HepG2 (cell line): ENCODE data around the gene CCDC85C. TPM values are rescaled to one million over a fixed set of nuclear protein-coding genes. Genes with fewer than 3 reads are reported as not detected.

Experiments used
- ATAC-seq: fragments of 200-7000 bp; cut with Tn5 transposase; 3 replicates; pipeline ENCODE4 v1.9.1; 2020; ENCODE audit warnings: mild to moderate bottlenecking, moderate library complexity
- BruUV-seq: library from RNA; stranded (reverse); fragments of 400-500 nt; replicated peaks from 2 replicates; lab custom pipeline; 2021; lab: Mats Ljungman, UMichigan
- CTCF ChIA-PET: fragments of 300-600 bp; formaldehyde crosslinking; extraction: SDS; loops from one replicate; lab custom pipeline; 2021; ENCODE audit warnings: low total read pairs, inconsistent platforms, low intra/inter-chr PET ratio; lab: Yijun Ruan, JAX
- POLR2A ChIA-PET: fragments of 350-600 bp; sonication (Branson Sonifier 250); formaldehyde crosslinking; loops from one replicate; lab custom pipeline; 2020; ENCODE audit warnings: antibody characterized with exemption, inconsistent platforms; lab: Yijun Ruan, JAX
- DNase-seq: peaks from one replicate; pipeline ENCODE4 v3.0.0-alpha.2; 2015; ENCODE audit warnings: low spot score
- FAIRE-seq: peaks from 3 replicates; lab custom pipeline; 2011; peaks lifted over from hg19 to GRCh38; lab: Jason Lieb, UNC
- H2AFZ ChIP-seq: one replicate; pipeline ENCODE4 v1.6.1; 2011; ENCODE audit warnings: low read length, inconsistent platforms
- H3K27ac ChIP-seq: fragments of 300-600 bp; 3 replicates; pipeline ENCODE4 v1.8.0; 2011; ENCODE audit warnings: mixed run types, mild to moderate bottlenecking, mixed read lengths, low read length, inconsistent platforms; ENCODE audit not compliant: insufficient read depth; ENCODE audit errors: extremely low read length
- H3K27me3 ChIP-seq, 2 experiments: fragments of 200-600 bp in 1 of 2; 2 replicates in 1 of 2; 3 replicates in 1 of 2; pipeline versions ENCODE4 v1.6.0 to v1.8.0; 2011; ENCODE audit warnings: low read length in 2 of 2, mild to moderate bottlenecking in 2 of 2, moderate library complexity in 2 of 2, inconsistent platforms in 1 of 2; ENCODE audit not compliant: insufficient read depth in 2 of 2, control insufficient read depth in 1 of 2
- H3K36me3 ChIP-seq, 2 experiments: fragments of 200-600 bp in 1 of 2; replicated peaks in 1 of 2; 2 replicates in 1 of 2; 3 replicates in 1 of 2; pipeline versions ENCODE4 v1.5.1 to v1.8.0; 2011; ENCODE audit warnings: low read length in 2 of 2, inconsistent platforms in 1 of 2; ENCODE audit not compliant: insufficient read depth in 2 of 2, control insufficient read depth in 1 of 2
- H3K4me1 ChIP-seq: 2 replicates; pipeline ENCODE4 v1.5.1; 2012; ENCODE audit warnings: low read length, inconsistent platforms; ENCODE audit not compliant: insufficient read depth
- H3K4me2 ChIP-seq: 2 replicates; pipeline ENCODE4 v1.6.0; 2011; ENCODE audit warnings: low read depth, low read length, inconsistent platforms
- H3K4me3 ChIP-seq, 3 experiments: fragments of 200-600 bp in 1 of 3; sonication (generic), shearing (Covaris generic) in 1 of 3; replicated peaks in 1 of 3; 2 replicates each; pipeline ENCODE4 v1.5.1; 2011 to 2016; ENCODE audit warnings: low read length in 3 of 3, inconsistent platforms in 2 of 3, low read depth in 2 of 3, mild to moderate bottlenecking in 2 of 3, control low read depth in 1 of 3, mixed read lengths in 1 of 3; ENCODE audit not compliant: insufficient read depth in 1 of 3
- H3K79me2 ChIP-seq: one replicate; pipeline ENCODE4 v1.6.1; 2011; ENCODE audit warnings: low read length, inconsistent platforms; ENCODE audit not compliant: insufficient read depth
- H3K9ac ChIP-seq: 2 replicates; pipeline ENCODE4 v1.6.0; 2011; ENCODE audit warnings: mild to moderate bottlenecking, low read depth, low read length, inconsistent platforms; ENCODE audit not compliant: insufficient read depth
- H3K9me3 ChIP-seq: 2 replicates; pipeline ENCODE4 v1.5.1; 2012; ENCODE audit warnings: mild to moderate bottlenecking, low read length
- H4K20me1 ChIP-seq: 2 replicates; pipeline ENCODE4 v1.6.0; 2011; ENCODE audit warnings: inconsistent platforms, mild to moderate bottlenecking, low read length, moderate library complexity; ENCODE audit not compliant: insufficient read depth
- GATAD2A ChIP-seq: IDR thresholded peaks from 2 replicates; pipeline ENCODE4 v1.6.1; 2016
- MAFF ChIP-seq: IDR thresholded peaks from 2 replicates; pipeline ENCODE4 v1.6.1; 2011; ENCODE audit warnings: low read depth, low read length, improper control_type of control experiment
- MAFK ChIP-seq, 2 experiments: IDR thresholded peaks in 1 of 2; conservative IDR thresholded peaks in 1 of 2; 2 replicates each; pipeline ENCODE4 v1.6.1; 2011; ENCODE audit warnings: improper control_type of control experiment in 2 of 2, low read length in 2 of 2
- SP140L ChIP-seq: sonication (generic); formaldehyde crosslinking; IDR thresholded peaks from 2 replicates; pipeline ENCODE4 v1.4.0; 2020; ENCODE audit warnings: missing genetic modification reagents, borderline replicate concordance
- ZNF253 ChIP-seq: sonication (generic); formaldehyde crosslinking; IDR thresholded peaks from 2 replicates; pipeline ENCODE4 v1.8.0; 2022; ENCODE audit warnings: mild to moderate bottlenecking, missing genetic modification reagents, borderline replicate concordance
- ZNF446 ChIP-seq: sonication (generic); formaldehyde crosslinking; IDR thresholded peaks from 2 replicates; pipeline ENCODE4 v1.5.0; 2020; ENCODE audit warnings: mild to moderate bottlenecking, missing genetic modification reagents
- WGBS: methylation state at CpG from one replicate; pipeline ENCODE4 v1.1.6; 2017; ENCODE audit warnings: low lambda C conversion rate; 5-methylcytosine and 5-hydroxymethylcytosine counted together
- in situ Hi-C: cut with HindIII; loops from 2 replicates; pipeline ENCODE4 v1.10.0; 2017; ENCODE audit warnings: low pct_unique_long_range_greater_than_20kb; ENCODE audit not compliant: extremely low pct_ligation_motif_present
- intact Hi-C: fragments of 100-400 bp; cut with micrococcal nuclease; formaldehyde crosslinking; loops from one replicate; pipeline ENCODE4 v1.10.0; 2022; ENCODE audit not compliant: unreplicated experiment
- polyA plus RNA-seq, 8 experiments: library from polyadenylated mRNA; depleted of rRNA in 3 of 8; stranded (reverse) in 7 of 8; unstranded in 1 of 8; fragments of >200 nt; fragmentation: Illumina TruSeq in 4 of 8; extraction: Trizol in 4 of 8; gene quantifications; 2 replicates each; pipeline versions ENCODE4 v1.2.1 to v1.2.3, GENCODE V29; 2011 to 2016; ENCODE audit warnings: low read depth in 4 of 8, missing spikeins in 1 of 8, mixed read lengths in 1 of 8; ENCODE audit not compliant: insufficient read depth in 1 of 8
- total RNA-seq, 5 experiments: library from RNA; depleted of rRNA; stranded (reverse); fragments of >200 nt; fragmentation: Illumina TruSeq; extraction: Trizol; gene quantifications; 2 replicates each; pipeline ENCODE4 v1.2.3, GENCODE V29; 2016; ENCODE audit warnings: low read depth in 1 of 5
- TF ChIP-seq, protein P1 (sequence below): sonication (generic); formaldehyde crosslinking; IDR thresholded peaks from 2 replicates; pipeline ENCODE4 v1.4.0; 2020; ENCODE audit warnings: missing genetic modification reagents

The CCDC85C gene
- total and polyA plus RNA-seq, 2 of the 13 experiments (the other 11 are each of a cell fraction or from before 2014, with no cell fraction given): 18.8 to 43.8 TPM

DNA sequence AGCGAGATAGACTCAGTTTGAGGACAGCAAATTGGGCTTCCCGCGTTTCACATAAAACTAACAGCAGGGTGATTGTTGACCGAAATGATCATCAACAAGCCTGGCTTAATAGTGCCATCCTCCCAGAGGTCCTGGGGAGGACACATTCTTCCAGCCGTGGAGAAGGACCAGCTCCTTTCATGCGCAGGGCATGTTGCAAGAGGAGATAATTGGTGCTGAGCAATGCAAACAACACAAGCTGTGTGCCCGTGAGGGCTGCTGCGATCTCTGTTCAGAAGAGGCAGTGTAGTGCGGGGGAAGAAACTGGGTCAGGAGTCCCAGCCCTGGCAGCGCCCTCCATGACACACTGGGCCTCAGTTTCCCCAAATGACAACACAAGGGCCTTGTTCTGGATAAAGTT is 54.3 kb downstream of the CCDC85C start (continued):
- TF ChIP-seq, protein P1, sequence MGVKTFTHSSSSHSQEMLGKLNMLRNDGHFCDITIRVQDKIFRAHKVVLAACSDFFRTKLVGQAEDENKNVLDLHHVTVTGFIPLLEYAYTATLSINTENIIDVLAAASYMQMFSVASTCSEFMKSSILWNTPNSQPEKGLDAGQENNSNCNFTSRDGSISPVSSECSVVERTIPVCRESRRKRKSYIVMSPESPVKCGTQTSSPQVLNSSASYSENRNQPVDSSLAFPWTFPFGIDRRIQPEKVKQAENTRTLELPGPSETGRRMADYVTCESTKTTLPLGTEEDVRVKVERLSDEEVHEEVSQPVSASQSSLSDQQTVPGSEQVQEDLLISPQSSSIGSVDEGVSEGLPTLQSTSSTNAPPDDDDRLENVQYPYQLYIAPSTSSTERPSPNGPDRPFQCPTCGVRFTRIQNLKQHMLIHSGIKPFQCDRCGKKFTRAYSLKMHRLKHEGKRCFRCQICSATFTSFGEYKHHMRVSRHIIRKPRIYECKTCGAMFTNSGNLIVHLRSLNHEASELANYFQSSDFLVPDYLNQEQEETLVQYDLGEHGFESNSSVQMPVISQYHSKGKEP (CRISPR knock-in tag): no peak
- TF ChIP-seq SP140L (no peak), GATAD2A (CRISPR knock-in tag) (peak; percentile 54)
- TF ChIP-seq, all 625 proteins: peak for 75

DNA sequence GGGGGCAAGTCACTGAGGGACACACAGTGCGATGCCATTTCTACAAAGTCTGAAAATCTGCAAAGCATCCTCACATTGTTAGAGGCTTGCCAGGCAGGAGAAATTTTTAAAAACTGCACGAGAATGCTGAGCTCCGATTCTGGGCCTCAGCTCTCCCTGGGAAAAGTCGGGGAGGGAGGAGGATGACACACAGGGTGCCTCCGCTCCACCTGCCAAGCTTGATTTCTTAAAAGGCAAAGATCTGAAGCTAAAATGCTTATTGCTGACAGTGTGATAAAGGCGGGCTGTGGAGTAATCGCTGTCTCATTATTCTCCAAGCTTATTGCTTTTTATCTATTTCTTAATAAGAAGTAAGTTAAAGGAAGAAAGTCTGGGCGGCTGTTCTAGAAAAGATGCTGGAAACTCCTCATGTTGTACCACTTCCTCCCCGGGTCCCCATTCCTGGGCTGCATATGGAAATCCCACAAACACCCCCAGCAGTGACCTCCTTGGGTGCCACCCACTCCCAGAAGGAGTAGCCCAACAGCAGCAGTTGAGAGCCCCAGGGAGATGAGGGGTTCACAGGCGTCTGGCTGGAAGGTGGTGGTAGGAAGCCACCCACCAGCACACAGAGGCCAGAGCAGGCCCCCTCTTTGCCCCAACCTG is 55.0 kb downstream of the CCDC85C start:
- ChIA-PET POLR2A (interaction anchor here (0.9 to 1.6 kb wide), 3 partner anchors 9 to 55 kb away, joined by 3 to 5 read pairs (median 4); partner anchors contain the start of gene CCDC85C), CTCF (no interaction called here)
- no peak for ATAC-seq
- TF ChIP-seq ZNF446 (CRISPR knock-in tag): peak; percentile 47; the same call in 1 of the 2 replicates
- peak in 1 of 2 experiments; percentile 64; a peak in 3 of 4 replicates for TF ChIP-seq MAFK (conservative IDR thresholded peaks at IDR 0.05 in 1 of 2, IDR thresholded peaks at IDR 0.05 in 1 of 2; ENCODE audit: low read length in 2 of 2)
- peak; percentile 31; the same call in 1 of the 2 replicates for TF ChIP-seq MAFF
- no peak for TF ChIP-seq ZNF253 (CRISPR knock-in tag)
- H3K9me3 ChIP-seq: no peaks in the 10 kb centered on the region
- H3K27ac ChIP-seq: peak overlapping the region; percentile 85
- no peak overlapping the region; a peak in 1 of 6 replicates for H3K4me3 ChIP-seq
- intact Hi-C loops (no loop called here), in situ Hi-C loops (no loop called here)
- DNase-seq: no peak
- H3K4me1 ChIP-seq: peaks cover 68% of the 10 kb centered on the region
- 91% methylated on average over 10 of the region's 10 CpGs for WGBS
- peaks cover 83% of the 10 kb centered on the region for H3K79me2 ChIP-seq
- no TSS peak for BruUV-seq
- H3K9ac ChIP-seq: no peak overlapping the region
- H3K4me2 ChIP-seq: no peak overlapping the region
- no peak for FAIRE-seq
- peaks cover 10% of the 10 kb centered on the region for H4K20me1 ChIP-seq
- no peaks in the 10 kb centered on the region; a peak in 1 of 5 replicates for H3K36me3 ChIP-seq
- H3K27me3 ChIP-seq: no peaks in the 10 kb centered on the region
- H2AFZ ChIP-seq: no peak overlapping the region
